GM21786 (cell line): Measurements from ENCODE around the gene SHISA6.
"Not testable (repeated sequence)": the region's sequence is repeated elsewhere in the genome, so short reads cannot be mapped to it uniquely, and the experiment has no call there.

ENCODE experiments used
- ATAC-seq: cut with Tn5 transposase; IDR thresholded peaks from one replicate; pipeline ENCODE4 v1.9.1; 2021; ENCODE audit not compliant: unreplicated experiment

Gene SHISA6

DNA sequence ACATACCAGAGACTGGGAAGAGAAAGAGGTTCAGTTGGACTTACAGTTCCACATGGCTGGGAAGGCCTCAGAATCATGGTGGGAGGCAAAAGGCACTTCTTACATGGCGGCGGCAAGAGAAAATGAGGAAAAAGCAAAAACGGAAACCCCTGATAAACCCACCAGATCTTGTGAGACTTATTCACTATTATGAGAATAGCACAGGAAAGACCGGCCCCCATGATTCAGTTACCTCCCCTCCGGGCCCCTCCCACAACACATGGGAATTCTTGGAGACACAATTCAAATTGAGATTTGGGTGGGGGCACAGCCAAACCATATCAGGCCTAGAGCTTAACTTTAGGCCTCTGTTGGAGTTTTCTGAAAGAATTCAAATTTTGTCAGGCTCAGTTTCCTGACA, 60.9 kb downstream of the SHISA6 start:
- ATAC-seq: not testable (repeated sequence)

DNA sequence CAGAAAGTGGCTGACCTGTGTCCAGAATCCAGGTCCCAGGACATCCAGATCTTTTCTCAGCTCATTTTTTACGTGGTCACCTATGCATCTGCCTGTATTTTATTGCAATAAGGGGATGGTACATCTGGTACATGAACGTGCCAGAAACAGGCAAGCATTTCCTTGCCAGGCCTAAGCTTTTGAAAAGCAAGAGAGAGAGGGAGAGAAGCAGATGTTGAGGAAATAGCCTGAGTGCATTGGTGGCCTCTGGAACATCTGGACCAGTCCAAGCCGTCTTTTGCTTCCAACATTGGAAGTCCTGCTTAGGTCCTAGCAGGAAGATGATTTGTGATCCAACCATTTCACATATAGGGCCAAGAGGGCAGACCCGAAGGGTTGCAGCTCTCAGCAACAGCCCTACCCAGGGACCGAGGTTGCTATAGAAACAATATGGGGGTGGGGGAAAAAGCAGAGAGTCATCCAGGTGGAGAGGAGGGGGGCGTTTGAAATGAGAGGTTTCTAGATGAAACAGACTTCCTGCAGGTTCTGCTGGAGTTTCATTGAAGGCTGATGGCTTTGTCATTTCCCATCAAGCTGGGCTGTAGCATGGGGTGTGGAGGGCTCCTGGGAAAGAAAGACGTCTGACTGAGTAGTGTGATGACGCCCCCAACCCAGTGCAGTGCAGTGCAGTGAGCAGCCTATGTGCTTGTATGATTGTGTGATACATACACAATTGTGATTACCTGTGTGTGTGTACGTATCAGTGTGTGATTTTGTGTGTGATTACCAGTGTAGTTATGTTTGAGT, 61.6 kb downstream of the SHISA6 start:
- ATAC-seq: no peak

DNA sequence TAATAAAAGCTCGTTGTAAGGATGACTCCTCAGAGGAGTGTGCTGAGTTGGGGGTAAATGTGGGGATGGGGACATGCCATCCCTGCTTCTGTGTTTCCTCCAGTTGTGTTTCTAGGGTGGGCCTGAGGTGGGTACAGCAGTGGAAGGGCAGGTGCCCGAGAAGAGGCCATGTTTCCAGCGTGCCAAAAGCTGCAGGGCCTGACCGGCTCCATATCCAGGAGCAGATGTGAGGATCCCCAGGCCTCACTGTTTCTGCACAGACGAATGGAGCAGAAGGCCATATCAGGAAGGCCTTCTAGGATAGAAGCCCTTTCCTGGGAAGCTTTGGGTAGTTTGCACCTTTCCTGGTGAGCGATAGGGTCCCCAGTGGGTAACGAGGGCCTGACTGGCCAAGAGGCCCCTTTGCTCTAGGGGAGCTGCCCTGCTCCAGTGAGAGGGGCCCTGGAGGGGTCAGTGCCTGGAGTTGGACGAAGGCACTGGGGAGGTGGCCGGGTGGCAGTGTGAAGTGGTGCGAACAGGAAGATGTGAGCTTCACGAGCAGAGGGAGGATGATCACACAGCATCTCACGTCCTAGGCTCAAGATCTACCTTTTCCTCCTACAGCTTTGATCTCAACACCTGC, 62.9 kb downstream of the SHISA6 start:
- no peak for ATAC-seq

DNA sequence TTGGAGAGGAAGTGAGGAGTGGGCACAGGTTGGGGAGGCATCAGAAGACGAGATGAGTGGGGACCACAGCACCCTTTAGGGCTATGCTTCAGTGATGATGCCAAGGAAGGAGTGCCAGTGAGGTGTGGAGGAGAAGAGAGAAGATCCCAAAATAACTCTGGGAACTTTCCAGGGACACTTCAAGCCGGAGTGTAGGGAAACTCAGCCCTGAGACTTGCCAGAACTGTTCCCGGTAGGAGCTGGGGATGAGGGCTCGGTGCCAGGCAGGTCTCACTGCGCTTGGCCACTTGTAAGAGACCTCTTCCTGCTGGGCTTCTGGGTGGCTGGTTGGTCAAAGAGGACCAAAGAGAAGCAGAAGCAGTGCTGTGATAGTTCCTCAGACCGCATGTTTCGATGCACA, 63.6 kb downstream of the SHISA6 start:
- no peak for ATAC-seq

DNA sequence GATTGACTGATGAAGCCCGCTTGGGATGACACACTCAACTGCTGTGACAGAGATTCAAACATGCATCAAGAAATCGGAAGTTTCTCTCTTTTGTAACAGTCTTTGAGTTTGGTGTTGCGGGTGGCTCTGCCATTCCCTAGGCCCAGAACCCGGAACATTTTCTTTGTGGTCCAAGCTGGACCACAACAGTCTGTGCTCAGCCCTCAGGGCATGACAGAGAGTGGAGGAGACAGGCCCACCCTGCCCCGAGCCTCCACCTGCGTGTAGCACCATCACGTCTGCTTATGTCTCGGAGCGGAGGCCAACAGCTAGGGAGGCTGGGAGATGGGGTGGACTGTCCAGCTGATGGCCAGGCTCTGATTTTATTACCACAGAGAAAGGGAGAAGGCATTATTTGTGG, 64.5 kb downstream of the SHISA6 start:
- ATAC-seq: no peak

DNA sequence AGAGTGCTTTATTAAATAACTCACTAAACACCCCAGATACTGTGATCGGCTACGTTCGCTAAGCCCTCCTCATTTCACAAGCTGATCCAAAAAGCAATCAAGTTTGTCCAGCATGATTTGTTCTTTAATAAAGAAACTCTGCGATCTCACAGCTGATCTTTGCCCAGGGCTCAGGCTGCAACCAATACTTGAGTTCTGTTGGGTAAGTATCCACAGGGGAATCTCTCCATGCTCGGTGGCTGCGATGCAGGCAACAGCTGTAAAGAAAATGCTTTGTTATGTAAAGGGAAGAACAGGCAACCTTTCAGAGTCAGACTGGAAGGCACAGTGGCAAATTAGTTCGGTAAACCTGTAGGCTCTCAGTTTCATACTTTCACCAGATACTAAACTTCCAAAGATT, 67.5 kb downstream of the SHISA6 start:
- ATAC-seq: no peak

DNA sequence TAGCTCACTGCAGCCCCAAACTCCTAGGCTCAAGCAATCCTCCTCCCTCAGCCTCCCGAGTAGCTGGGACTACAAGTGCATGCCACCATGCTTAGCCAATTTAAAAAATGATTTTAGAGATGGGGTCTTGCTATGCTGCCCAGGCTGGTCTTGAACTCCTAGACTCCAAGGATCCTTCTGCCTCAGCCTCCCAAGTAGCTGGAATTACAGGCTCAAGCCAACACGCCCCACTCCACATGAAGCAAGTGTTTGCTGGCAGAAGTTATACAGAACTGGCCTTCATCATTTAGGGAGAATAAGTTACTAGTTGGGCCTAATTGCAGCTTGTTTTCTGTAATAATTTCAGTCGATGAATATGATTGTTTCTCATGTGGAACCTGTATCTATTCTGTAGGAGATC, 68.0 kb downstream of the SHISA6 start:
- ATAC-seq: no peak

DNA sequence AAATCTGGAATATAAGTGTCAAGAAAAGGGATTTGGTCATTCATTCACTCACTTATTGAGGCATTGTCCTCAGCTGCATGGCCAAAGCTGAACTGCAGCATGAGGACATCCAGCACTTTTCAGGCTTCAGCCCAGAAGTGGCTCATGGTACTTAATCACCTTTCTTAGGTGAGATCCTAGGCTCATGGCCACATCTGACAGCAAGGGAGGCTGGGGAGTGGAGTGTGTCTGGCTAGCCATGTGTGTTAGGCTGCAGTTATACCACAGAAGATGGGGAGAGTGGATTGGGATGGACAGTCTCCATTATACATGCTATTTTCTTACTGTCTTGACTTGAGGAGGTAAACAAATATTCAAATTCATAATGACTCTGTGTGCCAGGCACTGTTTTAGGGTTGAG, 68.8 kb downstream of the SHISA6 start:
- ATAC-seq: no peak

DNA sequence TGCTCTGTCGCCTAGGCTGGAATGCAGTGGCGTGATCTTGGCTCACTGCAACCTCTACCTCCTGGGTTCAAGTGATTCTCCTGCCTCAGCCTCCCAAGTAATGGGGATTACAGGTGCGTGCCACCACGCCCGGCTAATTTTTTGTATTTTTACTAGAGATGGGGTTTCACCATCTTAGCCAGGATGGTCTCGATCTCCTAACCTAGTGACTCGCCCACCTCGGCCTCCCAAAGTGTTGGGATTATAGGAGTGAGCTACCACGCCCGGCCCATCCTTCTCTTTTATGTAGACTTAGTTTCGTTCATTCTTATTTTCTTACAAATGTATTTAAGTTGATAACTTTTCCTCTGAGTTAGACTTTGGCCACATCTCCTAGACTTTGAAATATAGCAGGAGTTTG, 75.4 kb downstream of the SHISA6 start:
- ATAC-seq: not testable (repeated sequence)

DNA sequence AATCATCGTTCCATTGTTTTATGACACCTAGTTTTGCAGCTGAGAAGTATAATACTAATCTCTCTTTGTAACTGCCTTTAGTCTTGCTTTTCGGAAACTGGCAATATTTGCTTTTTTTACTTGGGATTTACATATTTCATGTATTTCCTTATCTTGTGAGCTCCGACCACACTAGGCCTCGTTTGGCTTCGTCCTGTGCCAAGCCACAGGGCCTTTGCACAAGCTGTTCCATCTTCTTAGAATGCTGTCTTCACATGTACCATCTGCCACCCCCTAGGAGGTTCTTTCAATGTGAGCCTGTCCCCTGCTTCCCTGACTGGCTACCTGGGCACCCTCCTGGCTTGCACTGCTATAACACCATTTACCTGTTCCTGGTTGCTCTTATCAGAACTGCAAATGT, 77.2 kb downstream of the SHISA6 start:
- no peak for ATAC-seq

DNA sequence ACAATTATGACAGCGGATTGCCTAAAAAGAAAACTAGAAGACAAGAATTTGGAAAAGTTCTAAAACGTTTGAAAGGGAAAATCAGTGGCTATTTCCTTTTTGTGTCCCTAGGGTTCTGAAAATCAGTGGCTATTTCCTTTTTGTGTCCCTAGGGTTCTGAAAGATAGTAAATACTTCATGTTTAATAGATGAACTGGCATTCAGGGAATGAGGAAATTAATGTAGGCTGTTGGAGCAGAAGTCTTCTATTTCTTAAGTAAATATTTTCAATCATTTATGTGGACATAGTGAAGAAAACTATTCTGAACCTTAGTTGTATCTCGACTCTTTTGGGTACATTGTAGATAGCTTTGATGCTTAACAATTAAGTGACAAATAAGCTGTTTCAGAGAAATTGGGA, 78.9 kb downstream of the SHISA6 start:
- ATAC-seq: no peak

DNA sequence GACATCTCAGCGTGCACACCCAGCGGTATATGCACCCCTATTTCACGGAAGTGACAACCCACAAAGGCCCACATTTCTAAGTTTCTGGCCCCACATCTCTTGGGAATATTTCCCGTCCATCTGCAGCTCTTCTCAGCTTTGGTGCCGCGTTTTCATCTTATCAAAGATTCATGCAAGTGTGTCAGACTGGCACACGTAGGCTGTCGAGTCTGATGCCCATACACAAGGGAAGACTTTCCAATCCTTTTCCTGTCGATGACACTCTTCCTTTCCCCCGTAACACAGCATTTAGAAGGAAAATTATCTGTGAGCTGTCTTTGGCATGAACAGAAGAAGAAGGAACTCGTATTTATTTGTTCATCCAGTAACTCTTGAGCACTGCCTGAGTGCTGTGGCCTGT, 83.0 kb downstream of the SHISA6 start:
- ATAC-seq: no peak

DNA sequence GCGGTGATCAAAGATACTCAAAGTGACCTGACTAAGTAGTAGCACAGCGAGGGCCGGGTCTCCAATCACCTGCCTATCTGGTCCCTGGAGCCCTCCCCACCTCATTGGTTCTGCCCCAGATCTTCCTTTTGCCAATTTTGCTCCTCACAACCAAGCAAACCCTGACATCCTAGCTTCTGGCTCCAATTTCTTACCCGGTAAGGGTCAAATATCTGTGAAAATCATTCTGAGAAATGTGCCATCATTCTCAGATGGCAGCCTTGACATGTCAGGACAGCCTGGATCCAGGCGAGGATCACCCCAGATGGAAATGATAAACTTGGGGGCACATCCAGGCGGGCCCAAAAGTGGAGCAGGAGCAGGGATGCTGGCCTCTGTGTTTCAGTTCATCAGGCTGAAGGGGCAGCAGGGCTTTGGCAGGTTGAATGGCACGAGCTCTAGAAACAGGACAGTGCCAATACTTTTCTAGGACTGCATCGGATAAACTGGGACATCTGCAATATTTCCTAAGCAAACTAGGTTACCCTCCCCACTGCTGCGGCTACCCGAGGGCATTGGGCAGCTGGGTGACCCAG, 83.9 kb downstream of the SHISA6 start:
- no peak for ATAC-seq

DNA sequence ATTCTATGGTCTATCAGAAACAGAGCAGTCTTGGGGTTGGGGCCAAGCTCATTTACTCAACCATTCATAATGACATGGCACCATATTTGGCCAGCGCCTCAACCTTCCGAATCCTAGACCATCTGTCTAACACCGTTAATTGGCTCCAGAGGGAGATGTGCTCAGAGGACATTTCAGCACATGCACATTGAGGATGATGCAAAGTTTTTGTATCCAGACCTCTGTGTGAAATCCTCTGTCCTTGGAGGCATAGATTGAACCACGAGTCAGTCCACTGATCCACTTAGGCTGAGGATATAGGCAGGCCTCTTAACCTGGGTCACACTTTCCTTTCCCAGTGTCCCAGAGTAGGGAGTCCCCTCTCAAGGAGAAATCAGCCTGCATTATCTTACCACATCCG, 85.5 kb downstream of the SHISA6 start:
- no peak for ATAC-seq

DNA sequence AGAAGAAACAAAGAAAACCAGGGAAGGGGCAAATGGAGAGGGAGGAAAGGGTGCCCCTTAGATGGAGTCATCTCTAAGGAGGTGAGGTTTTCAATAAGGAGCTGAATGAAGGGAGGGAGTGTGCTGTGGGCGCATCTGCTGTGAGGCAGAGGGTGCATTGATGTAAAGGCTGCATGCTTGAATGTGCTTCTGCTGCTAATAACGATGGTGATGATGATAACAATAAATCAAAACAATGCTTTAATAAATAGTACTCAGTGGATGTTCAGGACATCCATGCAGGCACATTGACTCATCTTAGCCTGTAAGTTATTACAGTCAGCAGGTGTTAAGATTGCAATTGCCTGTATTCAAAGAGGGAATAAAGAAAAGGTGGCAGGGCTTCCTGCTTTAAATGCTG, 87.8 kb downstream of the SHISA6 start:
- no peak for ATAC-seq

DNA sequence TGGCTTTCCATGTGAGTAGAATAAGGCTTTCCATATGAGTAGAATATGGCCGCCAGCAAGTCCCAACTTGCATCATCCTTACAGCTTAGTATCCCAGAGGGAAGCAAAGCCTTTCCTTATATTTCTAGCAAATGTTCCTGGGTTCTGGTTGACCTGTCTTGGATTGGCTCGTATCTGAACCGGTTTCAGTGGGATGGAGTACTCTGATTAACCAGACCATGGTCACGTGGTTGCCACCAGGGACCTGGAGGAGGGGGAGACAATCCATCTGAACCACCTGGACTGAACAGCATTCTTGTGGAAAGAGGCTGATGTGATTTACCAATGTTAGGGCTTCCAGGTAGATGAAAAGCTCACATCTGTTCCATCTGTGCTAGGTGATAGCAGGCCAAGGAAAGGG, 89.0 kb downstream of the SHISA6 start:
- ATAC-seq: no peak

DNA sequence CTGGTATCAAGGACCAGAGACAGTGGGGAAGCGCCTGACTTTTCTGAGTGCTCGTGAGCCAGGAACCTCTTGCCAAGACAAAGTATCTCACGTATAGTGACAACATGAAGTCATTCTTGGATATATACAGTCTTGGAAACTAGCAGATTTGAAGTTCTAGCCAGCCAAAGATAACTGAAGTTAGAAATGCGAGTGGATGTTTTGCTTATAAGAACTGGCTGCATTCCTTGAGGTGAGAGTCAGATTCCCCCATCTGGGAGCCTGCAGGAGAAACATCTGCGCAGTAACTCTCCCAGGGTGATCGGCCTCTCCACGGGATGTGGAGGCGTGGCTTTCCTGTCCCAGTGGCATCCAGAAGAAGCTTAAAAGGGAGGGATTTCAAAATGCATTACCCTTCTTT, 89.8 kb downstream of the SHISA6 start:
- no peak for ATAC-seq

DNA sequence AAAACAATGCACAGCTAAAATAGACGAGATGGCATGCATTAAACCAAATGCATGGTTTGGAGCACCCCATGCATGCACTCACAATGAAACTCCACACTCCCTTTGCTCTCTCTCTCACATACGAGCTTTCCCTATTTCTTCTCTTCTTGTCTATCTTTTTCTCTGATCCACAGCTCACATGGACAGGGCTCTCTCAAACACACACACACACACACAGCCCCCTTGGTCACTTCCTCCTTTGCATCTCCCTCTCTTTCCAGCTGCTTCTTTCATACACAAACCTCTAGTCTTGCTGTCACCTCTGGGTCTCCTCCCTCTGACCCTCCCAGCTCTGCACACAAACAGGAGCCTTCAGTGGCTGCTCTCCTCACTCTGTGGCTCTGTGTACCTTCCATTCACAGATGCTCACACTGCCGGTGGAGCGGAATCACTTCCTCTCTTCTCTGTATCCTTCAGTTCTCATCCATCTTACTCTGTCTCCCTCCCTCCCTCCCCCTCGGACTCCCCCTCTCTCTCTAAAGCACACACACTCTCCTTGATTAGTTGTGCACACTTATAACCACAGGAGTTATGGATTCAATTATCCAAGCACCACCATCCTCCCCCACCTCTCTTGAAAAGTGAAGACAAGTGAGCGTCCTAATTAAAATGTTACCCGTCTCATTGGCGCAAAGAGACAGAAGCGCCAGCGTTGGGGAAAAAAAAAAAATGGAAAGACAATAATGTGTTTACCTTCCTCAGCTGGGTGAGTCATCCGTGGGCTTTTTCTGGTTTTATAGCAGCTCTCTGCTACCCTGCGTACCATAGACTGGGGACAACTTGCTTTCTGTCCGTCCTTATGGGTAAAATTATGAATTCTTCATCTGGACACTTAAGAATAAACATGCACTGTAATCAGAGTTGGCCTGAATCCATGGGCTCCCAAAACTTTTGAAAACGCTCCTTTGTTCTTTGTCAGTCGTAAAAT, 90.8 kb downstream of the SHISA6 start:
- ATAC-seq: no peak

DNA sequence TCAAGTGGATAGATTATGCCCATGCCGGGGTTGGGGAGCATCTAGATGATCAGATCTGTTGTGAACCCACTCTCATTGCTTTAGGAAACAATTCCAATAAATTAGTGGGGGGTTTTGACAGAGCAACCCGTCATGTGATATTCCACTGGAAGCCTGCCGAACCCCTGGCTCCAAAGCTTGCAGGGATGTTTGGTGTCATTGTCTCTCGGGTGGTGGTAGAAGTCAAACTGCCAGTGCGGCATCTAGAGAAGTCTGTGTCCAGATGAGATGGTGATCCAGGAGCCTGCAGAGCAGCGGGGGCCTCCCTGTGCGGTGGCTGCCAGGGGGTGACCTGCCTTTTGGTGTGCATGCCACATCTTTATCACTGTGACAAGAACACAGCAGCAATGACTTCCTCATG, 91.7 kb downstream of the SHISA6 start:
- ATAC-seq: no peak

DNA sequence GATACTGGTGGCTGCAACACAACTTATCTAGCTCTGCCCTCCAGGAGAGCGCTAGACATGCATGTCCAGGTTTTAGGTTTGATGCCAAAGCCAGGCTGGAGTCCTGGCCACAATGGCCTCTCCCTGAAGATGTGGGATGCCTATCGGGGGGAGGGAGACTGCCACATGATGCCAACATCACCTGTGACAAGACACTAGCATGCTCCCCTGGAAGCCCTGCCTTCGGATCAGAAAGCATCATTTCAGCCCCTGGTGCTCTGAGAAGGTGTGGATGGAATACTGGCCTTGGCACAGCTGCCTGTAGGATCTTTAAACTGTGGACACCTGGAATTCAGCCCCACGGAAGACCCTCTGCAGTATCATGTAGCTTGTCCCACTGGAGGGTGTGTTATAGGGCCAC, 93.5 kb downstream of the SHISA6 start:
- no peak for ATAC-seq

DNA sequence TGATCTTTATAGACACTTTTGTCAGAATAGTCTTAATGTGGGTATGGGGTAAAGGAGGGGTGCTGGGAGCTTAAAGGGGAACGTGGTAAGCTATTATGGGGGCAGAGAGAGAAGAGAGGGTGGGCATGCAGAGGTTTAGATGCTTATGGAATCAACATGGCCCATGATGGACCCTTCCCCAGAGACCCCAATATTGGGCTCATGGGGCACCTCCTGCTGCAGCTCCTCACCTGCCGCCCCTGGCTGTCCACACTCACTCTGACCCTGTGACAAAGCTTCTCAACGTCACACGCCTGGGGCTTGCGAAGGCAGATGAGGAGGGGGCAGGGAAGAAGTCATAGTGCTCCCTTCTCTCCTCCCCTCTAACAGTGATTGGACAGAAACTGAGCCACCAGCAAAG, 95.3 kb downstream of the SHISA6 start:
- ATAC-seq: no peak
